Gastroesophageal sphincter (tissue), 4 donors: Measurements from ENCODE around the gene PCBP3. TPM values are rescaled to one million over a fixed set of nuclear protein-coding genes. Genes with fewer than 3 reads are reported as not detected.

Experiments
- ATAC-seq: fragments of 150-250 bp; one replicate; pipeline ENCODE4 v1.9.1; 2016; ENCODE audit warnings: mild to moderate bottlenecking, moderate library complexity
- H3K27ac ChIP-seq, 4 donors: fragments of 200-600 bp; sonication (generic) in 3 of 4; 1 replicate in 3 of 4; 2 replicates in 1 of 4; pipeline ENCODE4 v1.5.1; 2016 to 2019
- H3K27me3 ChIP-seq: fragments of 200-600 bp; sonication (generic); one replicate; pipeline ENCODE4 v1.5.1; 2019
- H3K36me3 ChIP-seq, 2 donors: fragments of 200-600 bp; sonication (generic); one replicate each; pipeline ENCODE4 v1.5.1; 2019; ENCODE audit warnings: control low read depth in 1 of 2
- H3K4me1 ChIP-seq, 3 donors: fragments of 200-600 bp; sonication (generic); 1 replicate in 2 of 3; 2 replicates in 1 of 3; pipeline ENCODE4 v1.5.1; 2016 to 2019; ENCODE audit warnings: control low read depth in 2 of 3
- H3K4me3 ChIP-seq, 2 donors: fragments of 200-600 bp; sonication (generic); one replicate each; pipeline ENCODE4 v1.5.1; 2019; ENCODE audit warnings: mild to moderate bottlenecking in 1 of 2, moderate library complexity in 1 of 2
- H3K9me3 ChIP-seq, 3 donors: fragments of 200-600 bp; sonication (generic); one replicate each; pipeline ENCODE4 v1.5.1; 2017 to 2019; ENCODE audit warnings: control low read depth in 2 of 3
- CTCF ChIP-seq, 4 experiments: fragments of 200-600 bp in 2 of 4; fragments of 450-650 bp in 2 of 4; sonication (generic) in 1 of 4; IDR thresholded peaks; one replicate each; pipeline ENCODE4 v1.5.1; 2017 to 2019; ENCODE audit warnings: antibody characterized with exemption in 4 of 4, mild to moderate bottlenecking in 2 of 4, moderate library complexity in 2 of 4
- EP300 ChIP-seq: sonication (generic); formaldehyde crosslinking; IDR thresholded peaks from one replicate; pipeline ENCODE4 v1.6.1; 2017; ENCODE audit warnings: antibody characterized with exemption, mild to moderate bottlenecking
- POLR2A ChIP-seq, 2 donors: fragments of 450-650 bp; IDR thresholded peaks; one replicate each; pipeline ENCODE4 v1.6.1; 2017; ENCODE audit warnings: antibody characterized with exemption in 2 of 2, mild to moderate bottlenecking in 2 of 2, moderate library complexity in 1 of 2
- POLR2AphosphoS5 ChIP-seq: sonication (generic); formaldehyde crosslinking; IDR thresholded peaks from one replicate; pipeline ENCODE4 v1.6.1; 2017; ENCODE audit warnings: antibody characterized with exemption
- WGBS, 2 donors: methylation state at CpG; one replicate each; pipeline ENCODE4 v1.1.5; 2018; ENCODE audit warnings: low coverage in 1 of 2; 5-methylcytosine and 5-hydroxymethylcytosine counted together
- total RNA-seq, 4 donors: library from RNA; depleted of rRNA; stranded (reverse); fragments of >200 nt; gene quantifications; one replicate each; pipeline ENCODE4 v1.1.0, GENCODE V29; 2016

The PCBP3 gene
- total RNA-seq, 4 donors from 2014 or later: 5.1 to 14.8 (median 10.4) TPM

DNA sequence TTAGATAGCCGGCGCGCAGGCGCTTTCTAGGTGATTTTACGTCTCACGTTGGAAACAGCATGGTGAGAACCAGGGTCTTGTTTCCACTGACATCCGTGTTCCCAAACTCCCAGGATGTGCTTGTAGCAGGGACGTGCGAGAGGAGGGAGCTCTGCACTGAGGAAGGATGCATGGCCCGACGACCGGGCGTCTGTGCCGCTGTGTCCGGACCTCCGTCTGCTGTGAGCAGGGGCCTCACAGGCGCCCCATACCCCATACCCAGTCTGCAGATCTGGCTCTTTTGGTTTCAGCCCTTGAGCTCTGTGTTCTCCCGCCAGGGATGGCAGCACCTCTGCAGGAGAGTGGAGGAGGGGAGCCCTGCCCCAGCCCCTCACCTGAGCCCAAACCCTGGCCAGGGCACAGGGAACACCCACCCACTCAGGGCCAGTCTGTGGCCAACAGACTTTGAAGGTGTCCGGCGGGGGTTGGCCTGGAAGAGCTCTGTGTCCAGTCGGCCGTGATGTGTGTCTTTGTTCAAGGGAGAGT, 270.9 kb downstream of the PCBP3 start:
- ATAC-seq: no peak
- no peak overlapping the region for H3K27ac ChIP-seq
- H3K27me3 ChIP-seq: no peaks in the 10 kb centered on the region

GRCh38 chr21:45916011-45916840, 272.7 kb downstream of the PCBP3 start:
- no peak overlapping the region for H3K4me3 ChIP-seq
- TF ChIP-seq CTCF (IDR thresholded peaks at IDR 0.05): no peak
- TF ChIP-seq POLR2A (IDR thresholded peaks at IDR 0.05): no peak
- no peak for TF ChIP-seq POLR2AphosphoS5
- TF ChIP-seq EP300: no peak
- no peaks in the 10 kb centered on the region for H3K36me3 ChIP-seq
- no peak for ATAC-seq
- H3K4me1 ChIP-seq: no peaks in the 10 kb centered on the region
- no peaks in the 10 kb centered on the region for H3K9me3 ChIP-seq
- 34 to 73% methylated on average over 3 to 9 of the region's 25 CpGs for WGBS, 2 donors
- no peaks in the 10 kb centered on the region for H3K27me3 ChIP-seq
- H3K27ac ChIP-seq: no peak overlapping the region

More for the DNA sequence above, 270.9 kb downstream of the PCBP3 start:
- Histone ChIP-seq H3K36me3 (no peaks in the 10 kb centered on the region), H3K9me3 (no peaks in the 10 kb centered on the region), H3K4me1 (peaks cover 0 to 7% (median 0%) of the 10 kb centered on the region in 3 donors), H3K4me3 (no peak overlapping the region)
- TF ChIP-seq EP300 (no peak), POLR2A (IDR thresholded peaks at IDR 0.05) (no peak), POLR2AphosphoS5 (no peak), CTCF (IDR thresholded peaks at IDR 0.05) (no peak)
- 100% methylated on average over 1 of the region's 22 CpGs; no CpG with 5 or more reads in 1 of the 2 donors for WGBS, 2 donors

GRCh38 chr21:45917241-45917640, 273.7 kb downstream of the PCBP3 start:
- no peaks in the 10 kb centered on the region for H3K9me3 ChIP-seq
- H3K27me3 ChIP-seq: no peaks in the 10 kb centered on the region
- H3K36me3 ChIP-seq: no peaks in the 10 kb centered on the region
- H3K4me3 ChIP-seq: no peak overlapping the region
- ATAC-seq: no peak
- H3K27ac ChIP-seq: no peak overlapping the region
- no peaks in the 10 kb centered on the region for H3K4me1 ChIP-seq
- no peak for TF ChIP-seq POLR2A (IDR thresholded peaks at IDR 0.05)
- no peak for TF ChIP-seq CTCF (IDR thresholded peaks at IDR 0.05)
- TF ChIP-seq EP300: no peak
- TF ChIP-seq POLR2AphosphoS5: no peak
- WGBS, 2 donors: 78 to 83% methylated on average over 6 to 10 of the region's 13 CpGs

DNA sequence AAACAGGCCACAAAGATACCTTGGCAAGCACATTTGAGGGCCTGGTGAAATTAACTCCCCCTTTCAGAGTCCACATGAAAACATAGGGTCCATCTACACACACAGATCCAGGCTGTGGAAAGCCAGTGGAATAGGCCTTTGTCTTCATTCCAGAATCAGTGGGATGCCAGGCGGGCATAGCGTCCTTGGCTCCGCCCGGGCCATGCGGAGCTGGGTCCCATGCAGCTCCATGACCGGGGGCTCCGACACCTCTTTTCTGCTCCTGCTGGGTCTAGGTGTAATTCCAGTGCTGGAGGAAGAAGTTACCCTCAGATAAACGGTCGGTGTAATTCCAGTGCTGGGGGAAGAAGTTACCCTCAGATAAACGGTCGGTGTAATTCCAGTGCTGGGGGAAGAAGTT, 274.5 kb downstream of the PCBP3 start:
- Histone ChIP-seq H3K4me1 (peaks cover 0 to 3% (median 0%) of the 10 kb centered on the region in 3 donors), H3K27me3 (no peaks in the 10 kb centered on the region), H3K36me3 (no peaks in the 10 kb centered on the region), H3K4me3 (no peak overlapping the region), H3K27ac (no peak overlapping the region), H3K9me3 (no peaks in the 10 kb centered on the region)
- 80 to 84% methylated on average over 2 to 6 of the region's 11 CpGs for WGBS, 2 donors
- TF ChIP-seq EP300 (no peak), POLR2A (IDR thresholded peaks at IDR 0.05) (no peak), CTCF (IDR thresholded peaks at IDR 0.05) (no peak), POLR2AphosphoS5 (no peak)
- no peak for ATAC-seq
